Testis (tissue), 2 donors: ENCODE results near the gene CSRNP3.

ENCODE experiments used
- CTCF ChIP-seq, 3 experiments: fragments of 450-650 bp in 2 of 3; fragments of 200-600 bp in 1 of 3; sonication (generic) in 1 of 3; IDR thresholded peaks; one replicate each; pipeline ENCODE4 v1.5.1; 2016 to 2019; ENCODE audit warnings: antibody characterized with exemption in 3 of 3, mild to moderate bottlenecking in 2 of 3, moderate library complexity in 1 of 3
- POLR2A ChIP-seq: fragments of 450-650 bp; IDR thresholded peaks from one replicate; pipeline ENCODE4 v1.6.1; 2017; ENCODE audit warnings: antibody characterized with exemption, mild to moderate bottlenecking, moderate library complexity

- no peak for TF ChIP-seq CTCF (IDR thresholded peaks at IDR 0.05)
- TF ChIP-seq POLR2A = no peak
These were observed 154.4 kb downstream of the CSRNP3 start for GRCh38 chr2:165623783-165624469.
